ENCODE results near the gene CTDP1.

DNA sequence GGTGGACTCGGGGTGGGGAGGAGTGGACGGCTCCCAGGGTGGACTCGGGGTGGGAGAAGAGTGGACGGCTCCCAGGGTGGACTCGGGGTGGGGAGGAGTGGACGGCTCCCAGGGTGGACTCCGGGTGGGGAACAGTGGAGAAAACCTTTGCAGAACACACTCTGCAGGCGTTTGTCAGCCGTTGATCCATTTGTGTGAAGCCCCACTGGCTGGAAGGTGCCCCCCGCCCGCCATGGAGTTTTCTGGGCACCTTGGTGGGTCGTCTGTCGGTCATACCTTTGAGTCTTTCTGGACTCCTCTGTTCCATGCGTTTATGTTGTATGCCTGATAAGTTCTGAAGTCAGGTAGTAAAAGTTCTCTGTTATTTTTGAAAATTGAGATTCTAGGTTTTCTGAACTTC lies 12.5 kb downstream of the CTDP1 start:
- TF ChIP-seq, protein P1, sequence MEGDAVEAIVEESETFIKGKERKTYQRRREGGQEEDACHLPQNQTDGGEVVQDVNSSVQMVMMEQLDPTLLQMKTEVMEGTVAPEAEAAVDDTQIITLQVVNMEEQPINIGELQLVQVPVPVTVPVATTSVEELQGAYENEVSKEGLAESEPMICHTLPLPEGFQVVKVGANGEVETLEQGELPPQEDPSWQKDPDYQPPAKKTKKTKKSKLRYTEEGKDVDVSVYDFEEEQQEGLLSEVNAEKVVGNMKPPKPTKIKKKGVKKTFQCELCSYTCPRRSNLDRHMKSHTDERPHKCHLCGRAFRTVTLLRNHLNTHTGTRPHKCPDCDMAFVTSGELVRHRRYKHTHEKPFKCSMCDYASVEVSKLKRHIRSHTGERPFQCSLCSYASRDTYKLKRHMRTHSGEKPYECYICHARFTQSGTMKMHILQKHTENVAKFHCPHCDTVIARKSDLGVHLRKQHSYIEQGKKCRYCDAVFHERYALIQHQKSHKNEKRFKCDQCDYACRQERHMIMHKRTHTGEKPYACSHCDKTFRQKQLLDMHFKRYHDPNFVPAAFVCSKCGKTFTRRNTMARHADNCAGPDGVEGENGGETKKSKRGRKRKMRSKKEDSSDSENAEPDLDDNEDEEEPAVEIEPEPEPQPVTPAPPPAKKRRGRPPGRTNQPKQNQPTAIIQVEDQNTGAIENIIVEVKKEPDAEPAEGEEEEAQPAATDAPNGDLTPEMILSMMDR (conservative IDR thresholded peaks at IDR 0.05; ENCODE audit: low read length), result no peak
- no peak for TF ChIP-seq EZH2phosphoT487 (IDR thresholded peaks at IDR 0.05; ENCODE audit: borderline replicate concordance)

All from Loucy (cell line).